GM21717 (cell line): ENCODE results near the gene TCEA3.

Source experiments
- ATAC-seq: cut with Tn5 transposase; IDR thresholded peaks from one replicate; pipeline ENCODE4 v1.9.1; 2021; ENCODE audit warnings: mild to moderate bottlenecking, moderate library complexity; ENCODE audit not compliant: unreplicated experiment

The TCEA3 gene

DNA sequence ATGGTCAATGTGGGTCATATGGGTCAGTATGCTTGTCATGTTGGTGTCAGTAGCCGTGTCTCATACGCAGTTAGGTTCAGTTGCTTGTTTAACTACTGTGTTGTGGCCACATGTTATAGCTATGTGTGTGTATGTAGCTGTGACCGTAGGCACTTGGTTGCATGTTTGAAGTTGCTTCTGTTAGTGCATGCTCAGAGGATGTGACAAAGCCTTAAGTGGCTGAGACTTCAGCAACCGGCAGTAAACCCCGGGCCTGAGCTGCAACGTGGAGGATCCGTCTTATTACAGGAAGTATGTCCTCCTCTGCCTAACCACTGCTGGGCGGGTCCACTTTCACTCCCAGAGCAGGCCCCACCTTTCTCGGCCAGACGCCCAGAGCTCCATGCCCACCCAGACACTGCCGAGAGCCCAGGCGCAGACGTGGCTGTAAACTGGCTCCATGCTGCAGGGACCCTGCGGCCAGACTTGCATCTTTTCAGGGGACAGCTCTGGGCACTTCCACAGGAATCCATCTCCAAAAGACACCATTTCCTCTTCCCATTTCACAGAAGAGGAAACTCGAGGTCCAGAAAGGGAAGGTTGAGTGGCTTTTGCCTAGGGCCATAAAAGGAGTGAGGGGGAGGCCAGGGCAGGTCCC lies 2.2 kb downstream of the TCEA3 start:
- no peak for ATAC-seq

DNA sequence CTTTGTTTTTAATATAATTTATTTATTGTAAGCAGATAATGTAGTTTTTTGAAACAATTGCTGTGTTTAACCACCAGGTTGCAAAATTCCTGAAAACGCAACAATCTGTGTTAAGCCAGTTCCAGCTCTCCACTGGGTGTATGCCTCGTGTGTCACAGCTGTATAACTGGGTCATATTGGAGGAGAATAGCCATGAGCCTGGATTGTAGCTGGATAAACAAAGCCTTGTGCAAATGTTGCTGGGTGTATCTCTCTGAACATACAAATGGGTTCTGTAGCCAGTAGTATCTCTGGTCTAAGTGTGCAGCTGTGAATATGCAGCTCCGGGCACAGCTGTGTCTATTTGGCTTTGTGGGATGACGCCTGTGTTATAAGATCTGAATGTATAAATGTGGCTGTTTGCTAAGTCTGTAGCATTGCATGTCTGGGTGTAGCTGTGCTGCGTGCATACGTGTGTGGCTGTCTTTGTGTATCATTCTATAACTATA lies 2.8 kb downstream of the TCEA3 start:
- no peak for ATAC-seq

DNA sequence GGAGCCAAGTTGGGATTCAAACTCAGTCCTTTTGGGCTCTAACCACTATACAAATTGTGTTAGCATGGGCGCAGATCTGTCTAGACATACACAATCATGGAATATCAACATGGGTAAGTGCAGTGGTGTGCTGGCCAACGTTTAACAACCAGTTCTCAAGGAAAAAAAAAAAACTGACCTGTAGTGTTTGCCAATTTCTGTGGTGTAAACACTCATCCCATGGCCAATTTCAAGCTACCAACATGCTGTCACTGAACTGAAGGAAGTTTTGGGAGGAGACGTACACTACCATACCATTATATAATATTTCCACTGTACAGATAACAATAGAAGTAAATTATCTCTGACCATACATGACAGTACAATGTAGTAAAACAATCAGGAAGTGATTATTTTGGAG lies 3.2 kb downstream of the TCEA3 start:
- ATAC-seq: no peak

DNA sequence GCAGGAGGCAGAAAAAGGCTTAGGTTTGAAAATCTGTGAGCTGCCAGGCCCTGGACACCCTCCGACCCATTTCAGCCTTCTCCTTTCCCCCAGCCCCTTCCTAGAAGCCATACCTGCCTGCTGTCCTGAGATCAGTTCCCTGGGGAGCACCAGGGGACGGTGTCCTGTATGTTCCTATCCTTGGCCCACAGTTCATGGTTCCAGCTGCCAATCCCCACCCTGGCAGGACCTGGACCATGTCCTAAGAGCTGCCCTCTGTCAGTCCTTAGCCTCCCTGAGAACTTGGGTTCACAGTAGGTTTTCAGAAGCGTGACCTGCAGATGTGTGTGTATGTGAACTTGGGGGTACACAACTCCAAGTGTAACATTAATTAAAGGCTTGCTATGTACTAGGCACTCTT lies 3.8 kb downstream of the TCEA3 start:
- ATAC-seq: no peak

DNA sequence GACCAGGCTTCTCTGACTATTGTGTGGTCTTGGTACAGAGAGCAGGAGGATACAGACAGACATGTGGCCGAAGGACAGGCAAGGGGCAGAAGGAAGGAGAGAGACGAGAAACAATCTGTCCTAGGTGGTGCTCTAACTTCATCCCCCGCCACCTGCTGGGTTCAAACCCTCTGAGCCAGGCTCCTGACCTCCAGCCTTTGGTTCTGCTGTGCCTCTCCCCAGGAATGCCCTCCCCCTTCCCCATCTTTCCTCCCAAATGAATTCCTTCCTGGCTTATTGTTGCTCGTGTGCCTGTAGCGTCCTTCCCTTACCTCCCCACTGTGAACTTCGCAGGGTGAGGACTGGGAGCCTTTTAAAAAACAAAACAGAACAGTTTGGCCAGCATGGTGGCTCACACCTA lies 5.4 kb downstream of the TCEA3 start:
- ATAC-seq: no peak

DNA sequence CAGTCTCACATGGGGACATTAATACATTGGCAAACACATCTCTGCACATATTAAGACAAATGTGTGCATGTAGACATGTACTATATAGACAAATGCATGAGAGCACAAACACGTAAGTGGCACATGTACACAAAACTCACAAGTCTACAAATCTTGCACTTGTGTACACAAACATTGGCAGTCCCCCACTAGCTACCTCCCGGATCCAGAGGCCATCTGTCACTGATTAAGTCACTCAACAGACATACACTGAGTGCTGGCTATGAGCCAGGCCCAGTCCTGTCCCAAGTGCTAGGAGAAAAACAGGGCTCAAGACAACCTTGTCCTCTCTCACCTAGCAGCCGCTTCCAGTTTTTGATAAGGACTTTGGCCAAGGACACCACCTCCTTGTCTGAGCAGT lies 7.0 kb downstream of the TCEA3 start:
- no peak for ATAC-seq

DNA sequence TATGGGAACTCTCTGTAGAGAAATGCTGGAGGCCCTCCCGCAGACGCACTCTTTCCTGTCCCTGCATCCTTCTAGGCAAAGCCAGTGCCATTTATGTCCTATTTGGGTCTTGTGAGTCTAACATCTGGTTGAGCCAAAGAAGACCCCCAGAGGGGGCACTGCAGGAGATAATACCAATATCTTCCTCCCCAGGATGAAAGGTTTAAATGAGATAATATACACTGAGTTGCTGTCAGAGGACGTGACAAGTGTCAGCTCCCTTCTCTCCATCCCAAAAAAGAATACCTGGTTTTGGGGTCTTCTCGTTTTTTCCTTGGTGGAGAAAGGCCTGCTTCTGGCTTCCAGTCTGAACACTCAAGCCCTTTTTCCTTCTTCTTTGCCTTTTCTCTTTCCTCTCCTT lies 7.6 kb downstream of the TCEA3 start:
- ATAC-seq: no peak

DNA sequence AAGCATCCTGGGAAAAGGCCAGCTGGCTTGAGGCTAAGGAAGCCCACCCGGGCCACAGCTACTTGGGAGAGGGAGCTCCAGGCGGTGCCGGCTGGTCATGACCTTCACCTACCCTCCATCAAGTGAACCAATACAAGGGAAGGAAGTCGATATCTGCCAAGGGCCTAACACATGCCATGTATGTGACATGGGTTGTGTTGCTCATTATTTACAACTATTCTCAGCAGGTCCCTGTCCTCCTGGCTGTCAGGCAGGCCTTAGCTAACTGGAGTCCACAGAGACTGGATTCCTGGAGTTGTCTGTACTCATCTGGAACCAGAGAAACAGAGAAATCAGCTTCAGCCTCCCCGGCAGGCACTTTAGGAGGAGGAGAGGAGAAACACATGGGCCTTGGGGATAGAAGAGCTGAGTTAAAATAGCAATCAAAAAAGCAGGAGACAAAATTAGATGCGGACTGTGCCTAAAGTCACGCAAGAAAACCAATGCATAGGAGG lies 15.7 kb downstream of the TCEA3 start:
- no peak for ATAC-seq

DNA sequence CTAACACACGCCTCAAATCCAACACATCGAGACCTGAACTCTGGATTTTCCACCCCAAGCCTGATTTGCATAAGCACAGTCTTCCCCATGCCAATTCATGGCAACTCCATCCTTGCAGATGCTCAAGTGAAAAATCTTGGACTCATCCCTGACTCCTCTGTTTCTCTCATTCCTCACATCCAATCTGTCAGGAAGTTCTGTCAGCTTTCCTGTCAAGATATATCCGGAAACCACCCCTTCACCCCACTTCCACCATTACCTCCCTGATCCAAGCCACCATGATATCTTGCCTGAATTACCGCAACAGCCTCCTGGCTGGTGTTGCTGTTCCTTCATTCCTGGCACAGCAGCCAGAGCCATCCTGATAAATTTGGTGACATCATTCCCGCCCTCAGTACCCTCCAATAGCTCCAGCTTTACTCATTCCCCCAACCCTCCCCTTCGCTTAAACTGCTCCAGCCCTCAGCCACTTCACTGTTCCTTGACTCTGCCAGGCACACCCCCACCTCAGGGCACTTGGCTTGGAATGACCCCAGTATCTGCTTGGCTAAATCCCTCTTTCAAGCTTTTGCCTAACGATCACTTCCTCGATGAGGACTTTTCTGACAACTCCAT lies 17.4 kb downstream of the TCEA3 start:
- no peak for ATAC-seq

DNA sequence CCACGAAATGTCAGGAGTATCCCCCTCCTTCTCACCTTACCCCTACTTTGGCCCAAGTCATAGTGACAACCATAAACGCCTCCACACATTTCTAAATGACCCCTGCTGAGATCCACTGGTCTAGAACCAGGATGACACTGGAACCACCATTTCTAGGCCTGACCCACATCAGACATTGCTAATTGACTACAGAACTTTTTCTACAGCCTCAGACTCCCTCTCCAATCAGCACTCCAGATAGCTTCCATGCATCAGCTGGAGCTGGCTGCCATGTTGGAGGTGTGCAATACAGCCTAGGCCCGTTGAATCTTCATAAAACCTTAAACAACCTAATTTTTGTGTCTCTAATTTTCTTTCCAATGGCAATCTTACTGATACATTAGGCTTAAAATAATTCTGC lies 18.6 kb downstream of the TCEA3 start:
- ATAC-seq: no peak

DNA sequence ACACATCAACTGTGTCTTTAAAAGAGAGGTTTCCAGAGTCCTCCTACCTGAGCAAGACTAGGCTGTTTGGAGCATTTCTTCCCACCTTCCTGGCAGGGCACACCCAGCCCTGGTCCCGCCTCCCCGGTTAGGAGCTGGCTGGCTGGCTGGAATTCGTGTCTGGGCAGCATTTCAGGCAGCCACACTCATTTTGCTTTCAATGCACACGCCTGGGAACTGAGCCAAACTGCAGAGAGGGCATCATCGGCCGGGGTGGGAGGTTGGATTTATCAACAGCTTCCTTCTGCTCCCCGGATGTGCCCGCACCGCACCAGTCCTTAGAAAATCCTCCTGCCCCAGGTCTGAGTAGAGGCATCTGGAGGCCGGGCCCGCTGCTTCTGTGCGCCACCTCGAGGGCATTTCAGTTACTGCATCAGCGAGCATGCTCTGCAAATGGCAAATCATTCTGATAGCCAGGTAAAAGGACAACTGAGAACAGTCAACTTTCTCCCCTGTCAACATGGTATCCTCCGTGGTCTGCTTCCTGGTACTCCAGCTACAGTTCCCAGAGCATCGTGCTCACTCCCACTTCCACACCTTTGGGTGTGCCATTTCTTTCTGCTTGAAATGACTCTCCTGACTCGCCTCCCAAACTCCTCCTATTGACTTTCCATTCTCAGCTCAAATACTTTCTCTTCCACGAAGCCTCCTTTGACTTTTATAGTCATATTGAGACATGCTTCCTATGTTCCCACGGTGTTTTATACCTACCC lies 20.6 kb downstream of the TCEA3 start:
- ATAC-seq: no peak

DNA sequence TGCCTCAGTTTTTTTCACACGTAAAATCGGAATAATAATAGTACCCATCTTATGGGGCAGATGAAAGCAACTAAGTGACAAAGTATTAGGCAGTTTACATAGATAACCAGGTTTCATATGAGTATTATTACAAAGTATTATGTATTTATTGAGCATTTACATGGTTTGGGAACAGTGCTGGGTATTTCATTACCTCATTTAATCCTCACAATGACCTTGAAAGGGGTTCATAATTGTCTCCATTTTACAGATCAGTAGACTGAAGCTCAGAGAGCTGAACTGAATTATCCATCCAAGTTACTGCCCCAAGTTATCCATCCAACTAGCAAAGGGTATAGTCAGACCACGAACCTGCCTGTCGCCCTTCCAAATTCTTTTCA lies 21.2 kb downstream of the TCEA3 start:
- ATAC-seq: no peak

DNA sequence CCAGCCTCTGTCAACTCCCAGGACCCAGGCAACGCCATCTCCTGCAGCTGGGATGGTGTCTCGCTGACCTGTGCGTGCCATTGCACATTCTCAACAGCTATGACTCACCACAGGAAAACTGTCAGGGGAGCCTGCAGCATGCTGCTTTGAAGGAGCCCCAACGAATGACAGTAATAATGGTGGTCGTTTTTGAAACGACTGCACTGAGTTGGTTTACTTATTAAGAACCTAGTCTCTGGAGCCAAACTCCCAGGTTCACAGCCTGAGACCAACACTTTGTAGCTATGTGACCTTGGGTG lies 21.6 kb downstream of the TCEA3 start:
- ATAC-seq: no peak

DNA sequence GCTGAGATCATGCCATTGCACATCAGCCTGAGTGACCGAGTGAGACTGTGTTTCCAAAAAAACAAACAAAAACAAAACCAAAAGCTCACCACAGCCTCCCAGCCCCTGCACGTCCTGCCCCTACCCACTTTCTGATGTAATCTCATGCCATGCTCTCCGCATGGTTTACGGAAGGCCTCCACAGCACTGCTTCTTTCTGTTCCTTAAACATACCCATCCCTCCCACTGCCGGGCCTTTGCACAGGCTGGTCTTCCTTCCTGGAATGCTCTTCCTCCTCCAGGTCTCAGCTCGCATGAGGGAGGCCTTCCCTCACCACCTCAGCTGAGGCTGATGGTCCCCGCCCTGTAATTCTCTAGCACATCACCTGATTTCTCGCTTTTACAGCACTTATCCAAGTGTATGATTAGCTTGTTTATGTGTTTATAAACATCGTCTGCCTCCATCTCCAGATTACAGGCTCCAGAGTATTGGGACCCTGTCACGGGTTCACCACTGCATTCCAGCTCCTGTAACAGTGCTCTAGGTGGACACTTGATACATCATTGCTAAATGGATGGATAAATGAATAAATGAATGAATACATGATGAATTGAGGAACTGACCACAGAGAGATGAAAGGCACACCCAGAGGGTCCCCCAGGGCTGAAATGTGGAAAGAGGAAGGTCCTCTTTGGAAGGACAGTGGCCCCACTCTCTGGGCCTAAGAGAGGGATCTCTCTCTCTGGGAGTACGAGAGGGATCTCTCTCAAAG lies 22.1 kb downstream of the TCEA3 start:
- ATAC-seq: no peak

DNA sequence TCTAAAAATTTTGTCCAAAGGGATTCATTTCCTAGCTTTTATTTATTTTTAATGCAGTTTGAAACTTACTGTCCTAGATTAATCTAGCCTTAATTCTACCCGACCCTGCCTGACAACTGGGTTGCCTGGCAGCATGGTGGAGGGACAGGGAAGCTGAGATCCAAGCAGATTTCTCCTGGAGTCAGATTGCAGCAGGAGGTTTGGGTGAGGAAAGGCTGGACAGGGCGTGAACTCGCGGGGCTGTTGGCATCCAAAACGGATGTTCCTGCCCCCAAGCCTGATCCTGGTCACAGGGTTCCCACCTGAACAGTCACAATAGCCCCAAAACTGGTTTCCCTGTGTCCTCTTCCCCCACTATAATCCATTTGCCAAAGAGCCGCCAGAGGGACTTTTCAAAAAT lies 23.2 kb downstream of the TCEA3 start:
- ATAC-seq: no peak

DNA sequence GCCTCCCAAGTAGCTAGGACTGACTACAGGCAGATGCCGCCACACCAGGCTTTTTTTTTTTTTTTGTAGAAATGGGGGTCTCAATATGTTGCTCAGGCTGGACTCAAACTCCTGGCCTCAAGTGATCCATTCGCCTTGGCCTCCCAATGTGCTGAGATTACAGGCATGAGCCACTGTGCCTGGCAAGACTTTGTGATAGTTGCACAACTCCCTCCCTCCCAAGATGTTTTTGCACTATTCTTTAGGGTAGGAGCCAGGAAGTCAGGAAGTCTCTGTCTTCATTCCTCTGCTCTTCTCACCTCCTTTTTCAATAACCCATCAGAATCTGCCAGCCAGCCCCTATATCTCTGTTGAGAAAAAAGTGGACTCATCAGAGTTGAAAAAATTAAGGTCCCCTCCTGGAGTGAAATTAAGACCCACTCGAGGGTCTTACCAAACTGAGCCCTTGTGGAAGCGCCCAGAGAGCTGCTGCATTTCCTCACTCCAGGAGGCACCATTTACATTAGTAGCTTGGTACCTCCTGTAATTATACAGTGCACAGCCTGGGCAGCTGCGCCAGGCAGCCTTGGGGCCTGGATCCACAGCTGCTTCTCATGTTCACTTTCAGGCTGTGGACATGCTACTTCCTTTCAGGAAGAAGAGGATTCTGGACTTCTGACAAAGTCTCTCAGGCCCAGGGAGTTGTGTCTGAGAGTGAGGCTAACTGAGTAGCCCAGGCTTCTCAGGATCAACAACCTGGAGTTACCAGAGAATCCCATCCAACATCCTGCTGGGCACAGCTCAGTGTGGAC lies 24.0 kb downstream of the TCEA3 start:
- ATAC-seq: no peak

DNA sequence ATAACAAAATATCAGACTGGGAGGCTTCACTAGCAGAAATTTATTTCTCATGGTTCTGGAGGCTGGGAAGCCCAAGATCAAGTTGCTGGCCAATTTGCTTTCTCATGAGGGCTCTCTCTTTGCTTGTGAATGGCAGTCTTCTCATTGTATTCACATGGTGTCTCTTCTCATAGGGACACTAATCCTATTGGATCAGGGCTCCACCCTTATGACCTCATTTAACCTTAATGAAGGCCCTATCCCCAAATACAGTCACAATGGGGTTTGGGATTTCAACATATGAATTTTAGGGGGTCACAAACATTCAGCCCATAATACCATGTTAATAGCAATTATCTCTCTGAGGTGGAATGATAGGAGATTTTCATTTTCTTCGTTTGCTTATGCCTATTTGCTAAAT lies 25.3 kb downstream of the TCEA3 start:
- ATAC-seq: no peak

DNA sequence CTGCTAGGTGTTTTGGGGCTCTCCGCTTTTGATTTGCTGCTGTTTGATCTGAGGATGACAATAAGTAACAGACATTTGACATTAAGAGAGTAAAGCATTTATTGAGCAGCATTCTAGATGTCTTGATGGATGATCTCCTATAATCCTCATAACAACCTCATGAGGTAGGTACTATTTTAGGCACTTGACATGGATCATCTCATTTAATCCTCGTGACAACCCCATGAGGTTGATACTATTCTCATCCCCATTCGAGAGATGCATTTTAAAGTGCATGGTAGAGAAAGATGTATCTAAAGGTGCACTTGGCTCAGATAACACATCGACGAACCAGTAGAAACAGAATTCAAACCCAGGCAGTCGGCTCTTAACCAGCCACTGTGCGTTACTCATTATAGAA lies 26.6 kb downstream of the TCEA3 start:
- no peak for ATAC-seq

DNA sequence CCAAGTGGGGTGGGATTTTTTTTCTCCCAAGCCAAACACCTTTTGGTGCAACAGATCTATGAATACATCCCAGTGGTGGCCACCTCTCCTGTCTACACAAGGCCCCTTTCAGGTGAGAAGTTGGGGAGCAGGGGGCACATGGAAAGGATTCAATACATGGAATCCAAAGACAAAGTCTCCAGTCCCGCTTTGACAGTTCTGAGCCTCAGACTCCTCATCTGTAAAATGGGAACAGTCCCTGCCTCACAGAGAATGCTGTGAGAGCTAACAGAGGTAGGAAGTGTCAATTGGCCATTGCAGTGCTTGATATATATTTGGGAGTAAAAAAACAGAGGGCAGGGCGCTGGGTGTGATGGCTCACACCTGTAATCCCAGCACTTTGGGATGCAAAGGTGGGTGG lies 28.2 kb downstream of the TCEA3 start:
- no peak for ATAC-seq

DNA sequence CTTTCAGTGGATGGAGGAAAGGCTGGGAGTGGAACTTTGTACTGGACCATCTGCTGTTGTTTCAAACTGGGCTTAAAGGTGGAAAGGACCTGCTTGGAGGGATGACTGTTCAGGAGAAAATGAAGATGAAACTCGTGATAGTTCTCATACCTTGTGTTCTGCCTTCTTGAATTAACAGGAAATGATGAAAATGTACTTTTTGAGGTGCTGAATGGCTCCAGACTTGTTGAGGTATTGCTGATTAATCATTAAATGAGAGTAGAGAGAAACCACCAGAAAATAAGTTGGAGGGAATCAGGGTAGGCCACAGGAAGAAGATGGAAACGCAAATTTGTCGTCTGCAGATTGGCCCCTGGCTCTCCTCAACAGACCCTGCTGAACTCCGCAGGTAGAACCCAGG lies 28.7 kb downstream of the TCEA3 start:
- no peak for ATAC-seq

DNA sequence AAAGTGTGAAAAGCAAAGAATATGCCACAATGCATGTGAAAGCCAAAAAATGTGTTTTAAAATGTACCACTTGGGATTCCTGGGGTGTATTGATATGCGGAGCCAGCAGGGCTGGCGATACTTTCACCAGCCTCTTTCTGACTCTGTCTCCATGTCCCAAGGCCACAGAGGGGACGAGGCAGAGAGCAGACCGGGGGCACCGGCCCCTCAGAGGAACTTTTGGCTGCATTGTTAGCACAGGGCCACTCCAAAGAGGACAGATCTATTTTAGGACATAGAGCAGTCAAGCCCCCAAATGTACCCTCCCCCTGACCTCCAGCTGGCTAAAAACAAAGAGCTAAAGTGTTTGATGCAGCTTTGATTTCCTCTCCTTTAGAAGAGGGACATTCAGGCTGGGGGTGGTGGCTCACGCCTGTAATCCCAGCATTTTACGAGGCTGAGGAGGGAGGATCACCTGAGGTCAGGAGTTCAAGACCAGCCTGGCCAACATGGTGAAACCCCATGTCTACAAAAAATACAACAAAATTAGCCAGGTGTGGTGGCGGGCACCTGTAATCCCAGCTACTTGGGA lies 29.3 kb downstream of the TCEA3 start:
- no peak for ATAC-seq
